HepG2 (cell line): ENCODE data around the gene TFAP2E. TPM values are rescaled to one million over a fixed set of nuclear protein-coding genes. Genes with fewer than 3 reads are reported as not detected.

Experiments used
- FOXK1 ChIP-seq: sonication (generic); formaldehyde crosslinking; IDR thresholded peaks from 2 replicates; pipeline ENCODE4 v1.4.0; 2020; ENCODE audit warnings: low read depth, missing genetic modification reagents, borderline replicate concordance
- HMG20A ChIP-seq: IDR thresholded peaks from 2 replicates; pipeline ENCODE4 v1.6.1; 2016; ENCODE audit warnings: borderline replicate concordance
- MIXL1 ChIP-seq: IDR thresholded peaks from 2 replicates; pipeline ENCODE4 v1.6.1; 2016
- MYNN ChIP-seq: sonication (generic); formaldehyde crosslinking; IDR thresholded peaks from 2 replicates; pipeline ENCODE4 v1.4.0; 2020; ENCODE audit warnings: mild to moderate bottlenecking, low read depth, missing genetic modification reagents
- MZF1 ChIP-seq: sonication (generic); formaldehyde crosslinking; IDR thresholded peaks from 2 replicates; pipeline ENCODE4 v1.8.1; 2023; ENCODE audit warnings: mild to moderate bottlenecking, missing genetic modification reagents, borderline replicate concordance
- SP2 ChIP-seq: sonication (generic); formaldehyde crosslinking; IDR thresholded peaks from 2 replicates; pipeline ENCODE4 v1.5.1; 2020; ENCODE audit warnings: mild to moderate bottlenecking, missing genetic modification reagents
- ZBTB21 ChIP-seq: sonication (generic); formaldehyde crosslinking; IDR thresholded peaks from 2 replicates; pipeline ENCODE4 v1.4.0; 2020; ENCODE audit warnings: missing genetic modification reagents
- polyA plus RNA-seq, 8 experiments: library from polyadenylated mRNA; depleted of rRNA in 3 of 8; stranded (reverse) in 7 of 8; unstranded in 1 of 8; fragments of >200 nt; fragmentation: Illumina TruSeq in 4 of 8; extraction: Trizol in 4 of 8; gene quantifications; 2 replicates each; pipeline versions ENCODE4 v1.2.1 to v1.2.3, GENCODE V29; 2011 to 2016; ENCODE audit warnings: low read depth in 4 of 8, missing spikeins in 1 of 8, mixed read lengths in 1 of 8; ENCODE audit not compliant: insufficient read depth in 1 of 8
- total RNA-seq, 5 experiments: library from RNA; depleted of rRNA; stranded (reverse); fragments of >200 nt; fragmentation: Illumina TruSeq; extraction: Trizol; gene quantifications; 2 replicates each; pipeline ENCODE4 v1.2.3, GENCODE V29; 2016; ENCODE audit warnings: low read depth in 1 of 5
- TF ChIP-seq, protein P1 (sequence below): IDR thresholded peaks from 2 replicates; pipeline ENCODE4 v1.6.1; 2016; ENCODE audit warnings: control low read depth
- TF ChIP-seq, protein P2 (sequence below): sonication (generic); formaldehyde crosslinking; IDR thresholded peaks from 2 replicates; pipeline ENCODE4 v1.4.0; 2020; ENCODE audit warnings: missing genetic modification reagents
- TF ChIP-seq, protein P3 (sequence below): sonication (generic); formaldehyde crosslinking; IDR thresholded peaks from 2 replicates; pipeline ENCODE4 v1.4.0; 2020; ENCODE audit warnings: mild to moderate bottlenecking, missing genetic modification reagents
- TF ChIP-seq, protein P4 (sequence below): IDR thresholded peaks from 2 replicates; pipeline ENCODE4 v1.6.1; 2016
- TF ChIP-seq, protein P5 (sequence below): sonication (generic); formaldehyde crosslinking; IDR thresholded peaks from 2 replicates; pipeline ENCODE4 v1.4.0; 2020; ENCODE audit warnings: missing genetic modification reagents
- TF ChIP-seq, protein P6 (sequence below): sonication (generic); formaldehyde crosslinking; IDR thresholded peaks from 2 replicates; pipeline ENCODE4 v1.5.1; 2020; ENCODE audit warnings: mild to moderate bottlenecking, moderate library complexity, missing genetic modification reagents
- TF ChIP-seq, protein P7 (sequence below): sonication (generic); formaldehyde crosslinking; IDR thresholded peaks from 2 replicates; pipeline ENCODE4 v1.5.0; 2020; ENCODE audit warnings: mild to moderate bottlenecking, missing genetic modification reagents, borderline replicate concordance

TFAP2E gene
- total and polyA plus RNA-seq, 2 of the 13 experiments (the other 11 are each of a cell fraction or from before 2014, with no cell fraction given), result 0.31 to 0.41 TPM

DNA sequence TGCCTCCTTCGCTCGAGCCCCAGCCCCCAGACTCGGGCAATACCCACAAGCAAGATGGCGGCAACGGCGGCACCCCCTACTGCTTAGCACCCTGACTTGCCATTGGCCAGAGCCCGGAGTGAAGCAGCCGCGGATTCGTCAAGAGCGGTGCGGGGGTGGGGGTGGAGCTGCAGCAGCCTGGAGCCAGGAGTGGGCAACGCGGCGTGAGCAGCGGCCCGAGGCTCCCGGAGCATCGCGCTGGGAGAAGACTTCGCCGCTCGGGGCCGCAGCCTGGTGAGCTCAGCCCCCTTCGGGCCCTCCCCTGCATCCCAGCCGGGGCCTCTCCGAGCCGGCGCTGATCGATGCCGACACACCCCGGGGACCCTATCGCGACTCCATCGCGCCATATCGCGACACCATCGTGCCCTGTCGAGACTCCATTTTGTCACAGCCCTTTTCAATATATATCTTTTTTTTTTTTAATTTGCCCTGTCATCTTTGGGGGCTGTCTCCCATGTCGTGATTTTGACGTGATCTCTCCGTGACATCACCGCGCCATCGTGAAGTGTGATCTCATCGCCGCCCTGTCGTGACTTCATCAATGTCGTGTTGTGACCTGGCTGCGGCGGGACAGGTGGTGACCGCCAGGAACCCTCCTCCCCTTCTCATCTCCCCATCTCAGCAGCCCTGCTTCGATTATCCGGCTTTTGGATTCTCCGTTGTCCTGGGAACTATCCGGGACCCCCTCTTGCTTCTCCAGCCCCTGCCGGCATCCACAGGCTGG, 15.3 kb upstream of the TFAP2E start, which contains the start of gene NCDN (continued):
- TF ChIP-seq, protein P1, sequence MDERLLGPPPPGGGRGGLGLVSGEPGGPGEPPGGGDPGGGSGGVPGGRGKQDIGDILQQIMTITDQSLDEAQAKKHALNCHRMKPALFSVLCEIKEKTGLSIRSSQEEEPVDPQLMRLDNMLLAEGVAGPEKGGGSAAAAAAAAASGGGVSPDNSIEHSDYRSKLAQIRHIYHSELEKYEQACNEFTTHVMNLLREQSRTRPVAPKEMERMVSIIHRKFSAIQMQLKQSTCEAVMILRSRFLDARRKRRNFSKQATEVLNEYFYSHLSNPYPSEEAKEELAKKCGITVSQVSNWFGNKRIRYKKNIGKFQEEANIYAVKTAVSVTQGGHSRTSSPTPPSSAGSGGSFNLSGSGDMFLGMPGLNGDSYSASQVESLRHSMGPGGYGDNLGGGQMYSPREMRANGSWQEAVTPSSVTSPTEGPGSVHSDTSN, result no peak
- TF ChIP-seq MIXL1 (0 out of 2 replicates have a peak, but pooled peaks have one; percentile 49), SP2 (peak; percentile 75), ZBTB21 (CRISPR knock-in tag) (no peak), FOXK1 (CRISPR knock-in tag) (peak; percentile 44; the same call in 1 of the 2 replicates), HMG20A (CRISPR knock-in tag) (no peak), MZF1 (CRISPR knock-in tag) (no peak), MYNN (CRISPR knock-in tag) (no peak)
- TF ChIP-seq, protein P2, sequence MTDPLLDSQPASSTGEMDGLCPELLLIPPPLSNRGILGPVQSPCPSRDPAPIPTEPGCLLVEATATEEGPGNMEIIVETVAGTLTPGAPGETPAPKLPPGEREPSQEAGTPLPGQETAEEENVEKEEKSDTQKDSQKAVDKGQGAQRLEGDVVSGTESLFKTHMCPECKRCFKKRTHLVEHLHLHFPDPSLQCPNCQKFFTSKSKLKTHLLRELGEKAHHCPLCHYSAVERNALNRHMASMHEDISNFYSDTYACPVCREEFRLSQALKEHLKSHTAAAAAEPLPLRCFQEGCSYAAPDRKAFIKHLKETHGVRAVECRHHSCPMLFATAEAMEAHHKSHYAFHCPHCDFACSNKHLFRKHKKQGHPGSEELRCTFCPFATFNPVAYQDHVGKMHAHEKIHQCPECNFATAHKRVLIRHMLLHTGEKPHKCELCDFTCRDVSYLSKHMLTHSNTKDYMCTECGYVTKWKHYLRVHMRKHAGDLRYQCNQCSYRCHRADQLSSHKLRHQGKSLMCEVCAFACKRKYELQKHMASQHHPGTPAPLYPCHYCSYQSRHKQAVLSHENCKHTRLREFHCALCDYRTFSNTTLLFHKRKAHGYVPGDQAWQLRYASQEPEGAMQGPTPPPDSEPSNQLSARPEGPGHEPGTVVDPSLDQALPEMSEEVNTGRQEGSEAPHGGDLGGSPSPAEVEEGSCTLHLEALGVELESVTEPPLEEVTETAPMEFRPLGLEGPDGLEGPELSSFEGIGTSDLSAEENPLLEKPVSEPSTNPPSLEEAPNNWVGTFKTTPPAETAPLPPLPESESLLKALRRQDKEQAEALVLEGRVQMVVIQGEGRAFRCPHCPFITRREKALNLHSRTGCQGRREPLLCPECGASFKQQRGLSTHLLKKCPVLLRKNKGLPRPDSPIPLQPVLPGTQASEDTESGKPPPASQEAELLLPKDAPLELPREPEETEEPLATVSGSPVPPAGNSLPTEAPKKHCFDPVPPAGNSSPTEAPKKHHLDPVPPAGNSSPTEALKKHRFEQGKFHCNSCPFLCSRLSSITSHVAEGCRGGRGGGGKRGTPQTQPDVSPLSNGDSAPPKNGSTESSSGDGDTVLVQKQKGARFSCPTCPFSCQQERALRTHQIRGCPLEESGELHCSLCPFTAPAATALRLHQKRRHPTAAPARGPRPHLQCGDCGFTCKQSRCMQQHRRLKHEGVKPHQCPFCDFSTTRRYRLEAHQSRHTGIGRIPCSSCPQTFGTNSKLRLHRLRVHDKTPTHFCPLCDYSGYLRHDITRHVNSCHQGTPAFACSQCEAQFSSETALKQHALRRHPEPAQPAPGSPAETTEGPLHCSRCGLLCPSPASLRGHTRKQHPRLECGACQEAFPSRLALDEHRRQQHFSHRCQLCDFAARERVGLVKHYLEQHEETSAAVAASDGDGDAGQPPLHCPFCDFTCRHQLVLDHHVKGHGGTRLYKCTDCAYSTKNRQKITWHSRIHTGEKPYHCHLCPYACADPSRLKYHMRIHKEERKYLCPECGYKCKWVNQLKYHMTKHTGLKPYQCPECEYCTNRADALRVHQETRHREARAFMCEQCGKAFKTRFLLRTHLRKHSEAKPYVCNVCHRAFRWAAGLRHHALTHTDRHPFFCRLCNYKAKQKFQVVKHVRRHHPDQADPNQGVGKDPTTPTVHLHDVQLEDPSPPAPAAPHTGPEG (CRISPR knock-in tag), result peak; percentile 51; the same call in 1 of the 2 replicates
- TF ChIP-seq, protein P3, sequence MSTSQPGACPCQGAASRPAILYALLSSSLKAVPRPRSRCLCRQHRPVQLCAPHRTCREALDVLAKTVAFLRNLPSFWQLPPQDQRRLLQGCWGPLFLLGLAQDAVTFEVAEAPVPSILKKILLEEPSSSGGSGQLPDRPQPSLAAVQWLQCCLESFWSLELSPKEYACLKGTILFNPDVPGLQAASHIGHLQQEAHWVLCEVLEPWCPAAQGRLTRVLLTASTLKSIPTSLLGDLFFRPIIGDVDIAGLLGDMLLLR (CRISPR knock-in tag), result no peak
- TF ChIP-seq, protein P4, sequence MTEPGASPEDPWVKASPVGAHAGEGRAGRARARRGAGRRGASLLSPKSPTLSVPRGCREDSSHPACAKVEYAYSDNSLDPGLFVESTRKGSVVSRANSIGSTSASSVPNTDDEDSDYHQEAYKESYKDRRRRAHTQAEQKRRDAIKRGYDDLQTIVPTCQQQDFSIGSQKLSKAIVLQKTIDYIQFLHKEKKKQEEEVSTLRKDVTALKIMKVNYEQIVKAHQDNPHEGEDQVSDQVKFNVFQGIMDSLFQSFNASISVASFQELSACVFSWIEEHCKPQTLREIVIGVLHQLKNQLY (CRISPR knock-in tag), result no peak
- TF ChIP-seq, protein P5, sequence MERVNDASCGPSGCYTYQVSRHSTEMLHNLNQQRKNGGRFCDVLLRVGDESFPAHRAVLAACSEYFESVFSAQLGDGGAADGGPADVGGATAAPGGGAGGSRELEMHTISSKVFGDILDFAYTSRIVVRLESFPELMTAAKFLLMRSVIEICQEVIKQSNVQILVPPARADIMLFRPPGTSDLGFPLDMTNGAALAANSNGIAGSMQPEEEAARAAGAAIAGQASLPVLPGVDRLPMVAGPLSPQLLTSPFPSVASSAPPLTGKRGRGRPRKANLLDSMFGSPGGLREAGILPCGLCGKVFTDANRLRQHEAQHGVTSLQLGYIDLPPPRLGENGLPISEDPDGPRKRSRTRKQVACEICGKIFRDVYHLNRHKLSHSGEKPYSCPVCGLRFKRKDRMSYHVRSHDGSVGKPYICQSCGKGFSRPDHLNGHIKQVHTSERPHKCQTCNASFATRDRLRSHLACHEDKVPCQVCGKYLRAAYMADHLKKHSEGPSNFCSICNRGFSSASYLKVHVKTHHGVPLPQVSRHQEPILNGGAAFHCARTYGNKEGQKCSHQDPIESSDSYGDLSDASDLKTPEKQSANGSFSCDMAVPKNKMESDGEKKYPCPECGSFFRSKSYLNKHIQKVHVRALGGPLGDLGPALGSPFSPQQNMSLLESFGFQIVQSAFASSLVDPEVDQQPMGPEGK (CRISPR knock-in tag), result peak; percentile 83
- TF ChIP-seq, protein P6, sequence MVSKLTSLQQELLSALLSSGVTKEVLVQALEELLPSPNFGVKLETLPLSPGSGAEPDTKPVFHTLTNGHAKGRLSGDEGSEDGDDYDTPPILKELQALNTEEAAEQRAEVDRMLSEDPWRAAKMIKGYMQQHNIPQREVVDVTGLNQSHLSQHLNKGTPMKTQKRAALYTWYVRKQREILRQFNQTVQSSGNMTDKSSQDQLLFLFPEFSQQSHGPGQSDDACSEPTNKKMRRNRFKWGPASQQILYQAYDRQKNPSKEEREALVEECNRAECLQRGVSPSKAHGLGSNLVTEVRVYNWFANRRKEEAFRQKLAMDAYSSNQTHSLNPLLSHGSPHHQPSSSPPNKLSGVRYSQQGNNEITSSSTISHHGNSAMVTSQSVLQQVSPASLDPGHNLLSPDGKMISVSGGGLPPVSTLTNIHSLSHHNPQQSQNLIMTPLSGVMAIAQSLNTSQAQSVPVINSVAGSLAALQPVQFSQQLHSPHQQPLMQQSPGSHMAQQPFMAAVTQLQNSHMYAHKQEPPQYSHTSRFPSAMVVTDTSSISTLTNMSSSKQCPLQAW, result no peak; the same call in 1 of the 2 replicates
- TF ChIP-seq, protein P7, sequence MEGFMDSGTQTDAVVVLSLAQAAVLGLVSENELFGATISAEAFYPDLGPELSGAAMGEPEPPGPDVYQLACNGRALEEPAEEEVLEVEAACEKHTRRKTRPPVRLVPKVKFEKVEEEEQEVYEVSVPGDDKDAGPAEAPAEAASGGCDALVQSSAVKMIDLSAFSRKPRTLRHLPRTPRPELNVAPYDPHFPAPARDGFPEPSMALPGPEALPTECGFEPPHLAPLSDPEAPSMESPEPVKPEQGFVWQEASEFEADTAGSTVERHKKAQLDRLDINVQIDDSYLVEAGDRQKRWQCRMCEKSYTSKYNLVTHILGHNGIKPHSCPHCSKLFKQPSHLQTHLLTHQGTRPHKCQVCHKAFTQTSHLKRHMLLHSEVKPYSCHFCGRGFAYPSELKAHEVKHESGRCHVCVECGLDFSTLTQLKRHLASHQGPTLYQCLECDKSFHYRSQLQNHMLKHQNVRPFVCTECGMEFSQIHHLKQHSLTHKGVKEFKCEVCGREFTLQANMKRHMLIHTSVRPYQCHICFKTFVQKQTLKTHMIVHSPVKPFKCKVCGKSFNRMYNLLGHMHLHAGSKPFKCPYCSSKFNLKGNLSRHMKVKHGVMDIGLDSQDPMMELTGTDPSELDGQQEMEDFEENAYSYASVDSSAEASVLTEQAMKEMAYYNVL (CRISPR knock-in tag), result peak; percentile 47; the same call in 1 of the 2 replicates
